Measurements from ENCODE around the gene GRHL1. TPM values are rescaled to one million over a fixed set of nuclear protein-coding genes. Genes with fewer than 3 reads are reported as not detected.

GRHL1 gene
- total and polyA plus RNA-seq, 2 donors (not counting 3 experiments of a cell fraction or from before 2014, with no cell fraction given) = 0.37 to 1.1 TPM

DNA sequence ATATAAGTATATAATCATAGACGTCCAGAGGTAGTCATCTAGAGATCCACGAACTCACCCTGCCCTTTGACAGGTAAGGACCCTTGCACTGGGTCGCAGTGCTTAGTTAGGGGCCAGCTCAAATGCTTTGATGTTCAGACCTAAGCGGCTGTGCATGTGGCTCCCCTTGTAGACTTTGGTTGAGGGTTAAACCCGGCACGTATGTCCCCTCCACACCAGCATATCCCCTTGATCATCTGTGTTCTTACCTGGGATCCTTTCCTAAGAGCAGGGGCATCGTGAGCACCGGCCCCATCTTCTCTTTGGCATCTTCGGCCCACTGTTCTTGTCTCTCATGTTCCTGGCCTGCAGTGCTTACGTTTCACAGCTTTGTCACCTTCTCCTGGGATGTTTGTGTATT is 31.4 kb downstream of the GRHL1 start:
- Histone ChIP-seq H4K20me1 (replicated peaks; ENCODE audit: control insufficient read depth, extremely low read depth, insufficient read depth, low read length) (no peaks in the 10 kb centered on the region), H3K9ac (replicated peaks; ENCODE audit: extremely low read depth, insufficient read depth, low read length) (no peak overlapping the region), H3K9me3 (replicated peaks; ENCODE audit: control insufficient read depth, insufficient read depth, low read length) (no peaks in the 10 kb centered on the region), H3K4me3 (replicated peaks in 1 of 3; ENCODE audit: insufficient read depth in 1 of 3, low read depth in 1 of 3, low read length in 3 of 3) (no peak overlapping the region), H3K9me1 (replicated peaks; ENCODE audit: control insufficient read depth, extremely low read depth, insufficient read depth, low read length) (no peaks in the 10 kb centered on the region), H3K79me2 (ENCODE audit: control insufficient read depth, insufficient read depth, low read length) (no peaks in the 10 kb centered on the region), H2AFZ (ENCODE audit: low read depth, low read length) (no peak overlapping the region), H3K4me1 (ENCODE audit: control insufficient read depth, extremely low read depth, insufficient read depth, low read length) (peaks cover 5% of the 10 kb centered on the region), H3K27ac (ENCODE audit: insufficient read depth, low read depth, low read length) (no peak overlapping the region), H3K27me3 (ENCODE audit: control insufficient read depth in 2 of 2, insufficient read depth in 2 of 2, low read length in 2 of 2) (no peaks in the 10 kb centered on the region), H3K4me2 (ENCODE audit: insufficient read depth, low read length) (no peak overlapping the region), H3K36me3 (ENCODE audit: control insufficient read depth in 2 of 2, extremely low read depth in 1 of 2, insufficient read depth in 2 of 2, low read length in 2 of 2) (no peaks in the 10 kb centered on the region)
- DNase-seq (ENCODE audit: low read depth, low spot score) (no peak), FAIRE-seq (no peak)
- ChIA-PET POLR2A (no interaction called here), CTCF (interaction anchor here (0.8 to 7.8 kb wide), 11 partner anchors 11 to 213 kb away, joined by 3 to 340 read pairs (median 19); partner anchors contain the start of gene KLF11)
- intact Hi-C loops (cut with micrococcal nuclease) (no loop called here), dilution Hi-C loops (cut with MboI; ENCODE audit: extremely low pct_ligation_motif_present, low sequenced_read_pairs) (no loop called here)
- no TSS peak for BruUV-seq (replicated peaks)
- TF ChIP-seq, protein P1, sequence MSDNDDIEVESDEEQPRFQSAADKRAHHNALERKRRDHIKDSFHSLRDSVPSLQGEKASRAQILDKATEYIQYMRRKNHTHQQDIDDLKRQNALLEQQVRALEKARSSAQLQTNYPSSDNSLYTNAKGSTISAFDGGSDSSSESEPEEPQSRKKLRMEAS (IDR thresholded peaks at IDR 0.05; ENCODE audit: insufficient read depth, insufficient read length) = no peak
- TF ChIP-seq EZH2 (IDR thresholded peaks at IDR 0.05; ENCODE audit: borderline replicate concordance, low read depth, low read length, severe bottlenecking) (no peak), FOS (IDR thresholded peaks at IDR 0.05; ENCODE audit: borderline replicate concordance, insufficient read depth, low read length) (no peak), POLR2A (IDR thresholded peaks at IDR 0.05; ENCODE audit: low read depth, low read length) (no peak), GATA2 (IDR thresholded peaks at IDR 0.05; ENCODE audit: insufficient read depth, insufficient read length, low read depth, low read length) (no peak), JUN (IDR thresholded peaks at IDR 0.05; ENCODE audit: borderline replicate concordance, insufficient read depth, insufficient read length, low read depth) (no peak), MYC (IDR thresholded peaks at IDR 0.05; ENCODE audit: low read depth, low read length) (no peak), POLR2AphosphoS5 (IDR thresholded peaks at IDR 0.05; ENCODE audit: insufficient read depth, low read depth, low read length) (no peak)
- TF ChIP-seq, protein P2, sequence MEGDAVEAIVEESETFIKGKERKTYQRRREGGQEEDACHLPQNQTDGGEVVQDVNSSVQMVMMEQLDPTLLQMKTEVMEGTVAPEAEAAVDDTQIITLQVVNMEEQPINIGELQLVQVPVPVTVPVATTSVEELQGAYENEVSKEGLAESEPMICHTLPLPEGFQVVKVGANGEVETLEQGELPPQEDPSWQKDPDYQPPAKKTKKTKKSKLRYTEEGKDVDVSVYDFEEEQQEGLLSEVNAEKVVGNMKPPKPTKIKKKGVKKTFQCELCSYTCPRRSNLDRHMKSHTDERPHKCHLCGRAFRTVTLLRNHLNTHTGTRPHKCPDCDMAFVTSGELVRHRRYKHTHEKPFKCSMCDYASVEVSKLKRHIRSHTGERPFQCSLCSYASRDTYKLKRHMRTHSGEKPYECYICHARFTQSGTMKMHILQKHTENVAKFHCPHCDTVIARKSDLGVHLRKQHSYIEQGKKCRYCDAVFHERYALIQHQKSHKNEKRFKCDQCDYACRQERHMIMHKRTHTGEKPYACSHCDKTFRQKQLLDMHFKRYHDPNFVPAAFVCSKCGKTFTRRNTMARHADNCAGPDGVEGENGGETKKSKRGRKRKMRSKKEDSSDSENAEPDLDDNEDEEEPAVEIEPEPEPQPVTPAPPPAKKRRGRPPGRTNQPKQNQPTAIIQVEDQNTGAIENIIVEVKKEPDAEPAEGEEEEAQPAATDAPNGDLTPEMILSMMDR (IDR thresholded peaks at IDR 0.05; ENCODE audit: extremely low read depth in 1 of 2, insufficient read depth in 1 of 2, low read depth in 1 of 2, low read length in 2 of 2) = no peak

Data from endothelial cell of umbilical vein (primary cell).